ENCODE measurements around the gene NDUFA6. TPM values are rescaled to one million over a fixed set of nuclear protein-coding genes. Genes with fewer than 3 reads are reported as not detected.

NDUFA6 gene
- polyA plus RNA-seq, 2 of the 4 experiments (the other 2 are of a cell fraction): 79.1 to 99.0 TPM

GRCh38 chr22:42083119-42083518 lies 7.5 kb downstream of the NDUFA6 start (continued):
- TF ChIP-seq MYC (IDR thresholded peaks at IDR 0.05; ENCODE audit: borderline replicate concordance, low read length) (no peak), JUNB (IDR thresholded peaks at IDR 0.05) (no peak), TFCP2L1 (CRISPR knock-in tag; IDR thresholded peaks at IDR 0.05) (no peak), NFE2L2 (conservative IDR thresholded peaks at IDR 0.05; ENCODE audit: low read length) (no peak), TP53 (CRISPR knock-in tag; IDR thresholded peaks at IDR 0.05) (no peak)
- TF ChIP-seq, protein P1, sequence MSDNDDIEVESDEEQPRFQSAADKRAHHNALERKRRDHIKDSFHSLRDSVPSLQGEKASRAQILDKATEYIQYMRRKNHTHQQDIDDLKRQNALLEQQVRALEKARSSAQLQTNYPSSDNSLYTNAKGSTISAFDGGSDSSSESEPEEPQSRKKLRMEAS (IDR thresholded peaks at IDR 0.05): no peak
- TF ChIP-seq, protein P2, sequence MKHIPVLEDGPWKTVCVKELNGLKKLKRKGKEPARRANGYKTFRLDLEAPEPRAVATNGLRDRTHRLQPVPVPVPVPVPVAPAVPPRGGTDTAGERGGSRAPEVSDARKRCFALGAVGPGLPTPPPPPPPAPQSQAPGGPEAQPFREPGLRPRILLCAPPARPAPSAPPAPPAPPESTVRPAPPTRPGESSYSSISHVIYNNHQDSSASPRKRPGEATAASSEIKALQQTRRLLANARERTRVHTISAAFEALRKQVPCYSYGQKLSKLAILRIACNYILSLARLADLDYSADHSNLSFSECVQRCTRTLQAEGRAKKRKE (CRISPR knock-in tag; IDR thresholded peaks at IDR 0.05; ENCODE audit: low read depth): no peak
- TF ChIP-seq, protein P3, sequence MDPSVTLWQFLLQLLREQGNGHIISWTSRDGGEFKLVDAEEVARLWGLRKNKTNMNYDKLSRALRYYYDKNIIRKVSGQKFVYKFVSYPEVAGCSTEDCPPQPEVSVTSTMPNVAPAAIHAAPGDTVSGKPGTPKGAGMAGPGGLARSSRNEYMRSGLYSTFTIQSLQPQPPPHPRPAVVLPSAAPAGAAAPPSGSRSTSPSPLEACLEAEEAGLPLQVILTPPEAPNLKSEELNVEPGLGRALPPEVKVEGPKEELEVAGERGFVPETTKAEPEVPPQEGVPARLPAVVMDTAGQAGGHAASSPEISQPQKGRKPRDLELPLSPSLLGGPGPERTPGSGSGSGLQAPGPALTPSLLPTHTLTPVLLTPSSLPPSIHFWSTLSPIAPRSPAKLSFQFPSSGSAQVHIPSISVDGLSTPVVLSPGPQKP (IDR thresholded peaks at IDR 0.05; ENCODE audit: low read depth, low read length): no peak

DNA sequence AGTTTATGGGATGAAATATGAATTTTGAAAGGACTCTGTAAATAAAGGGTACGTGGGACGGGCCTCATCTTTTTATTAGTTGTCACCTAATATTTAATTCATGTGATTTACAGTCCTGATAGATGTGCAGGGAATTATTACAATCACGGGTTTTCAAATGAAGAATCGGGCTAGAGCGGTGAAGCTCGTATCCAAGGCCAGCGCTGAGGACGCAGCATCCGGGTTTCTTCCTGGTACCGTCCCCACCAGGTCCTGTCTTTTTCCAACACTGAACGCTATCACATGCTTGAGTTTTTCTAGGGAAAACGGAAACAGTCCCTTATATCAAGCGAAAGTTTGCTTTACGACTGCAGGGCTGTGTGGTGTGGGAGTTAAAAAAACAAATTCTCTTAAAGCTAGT lies 10.3 kb downstream of the NDUFA6 start:
- ChIA-PET CTCF (interaction anchor here (0.7 to 4.4 kb wide), 4 partner anchors 10 to 383 kb away, joined by 3 to 23 read pairs (median 4); partner anchors contain the start of gene NDUFA6), POLR2A (interaction anchor here (1.7 kb wide), 1 partner anchor 82 kb away, joined by 5 read pairs; the partner anchor contains the start of gene WBP2NL)
- Histone ChIP-seq H3K9me3 (peaks cover 6% of the 10 kb centered on the region; the same call in 1 of the 3 replicates), H3K4me2 (peak overlapping the region; percentile 74), H3K4me3 (peak overlapping the region; percentile 62), H3K4me1 (peaks cover 3% of the 10 kb centered on the region; the same call in 1 of the 3 replicates), H3K27ac (peak overlapping the region; percentile 85 to 92)
- peak in 1 of 2 experiments; percentile 5 for DNase-seq (ENCODE audit: low read depth in 1 of 2, low spot score in 1 of 2)
- no peak for TF ChIP-seq NR3C1 (IDR thresholded peaks at IDR 0.05)
- TF ChIP-seq JUN (IDR thresholded peaks at IDR 0.05): no peak
- no peak for TF ChIP-seq HES2 (IDR thresholded peaks at IDR 0.05)
- no peak for TF ChIP-seq CBX2 (IDR thresholded peaks at IDR 0.05; ENCODE audit: borderline replicate concordance, low read depth)
- no peak for TF ChIP-seq CBX8 (IDR thresholded peaks at IDR 0.05)
- no peak for TF ChIP-seq EHF (CRISPR knock-in tag; IDR thresholded peaks at IDR 0.05)
- no peak for TF ChIP-seq POLR2AphosphoS2 (conservative IDR thresholded peaks at IDR 0.05; ENCODE audit: low read length)
- TF ChIP-seq SMC3 (IDR thresholded peaks at IDR 0.05): no peak
- no peak for TF ChIP-seq GATA3 (IDR thresholded peaks at IDR 0.05; ENCODE audit: borderline replicate concordance)
- ATAC-seq: no peak
- 29% methylated on average over 14 of the region's 14 CpGs for WGBS (ENCODE audit: missing lambda C conversion rate)
- no peak for FAIRE-seq

DNA sequence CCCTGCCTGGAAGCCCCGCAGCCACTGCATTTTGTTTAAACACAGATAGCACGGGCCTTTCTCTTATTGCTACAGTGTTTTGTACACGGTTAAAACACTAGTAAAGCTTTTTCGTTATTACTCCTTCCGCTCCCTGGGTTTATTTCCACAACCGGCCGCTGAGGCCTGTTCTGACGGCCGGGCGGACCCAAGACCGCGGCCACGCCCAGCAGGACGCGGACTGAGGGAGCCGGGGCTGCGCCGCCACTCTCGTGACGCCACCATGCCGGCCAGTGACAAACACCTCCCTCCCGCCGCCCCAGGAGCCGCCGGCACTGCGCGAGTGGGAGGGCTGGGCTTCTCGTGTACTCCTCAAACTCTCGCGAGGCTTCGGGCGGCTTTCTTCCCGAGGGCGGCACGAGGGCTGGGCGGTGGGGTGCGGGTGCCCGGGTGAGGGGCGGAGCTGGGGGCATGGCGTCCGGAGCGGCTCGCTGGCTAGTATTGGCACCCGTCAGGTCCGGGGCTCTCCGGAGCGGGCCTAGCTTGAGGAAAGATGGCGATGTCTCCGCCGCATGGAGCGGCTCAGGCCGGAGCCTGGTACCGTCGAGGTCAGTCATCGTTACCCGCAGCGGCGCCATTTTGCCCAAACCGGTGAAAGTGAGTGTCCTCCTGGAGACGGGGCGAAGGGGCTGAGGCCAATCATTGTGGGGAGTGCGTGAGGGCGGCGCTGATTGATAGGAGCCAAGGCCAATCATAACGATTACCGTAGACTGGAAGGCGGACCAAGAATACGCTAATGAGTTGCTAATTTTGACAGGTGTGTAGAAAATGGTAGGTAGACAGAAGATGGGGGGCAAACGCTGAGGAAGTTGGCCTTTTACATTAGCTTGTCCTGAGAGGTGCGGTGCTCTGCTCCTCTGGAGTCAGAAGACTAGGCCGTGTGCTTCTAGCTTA lies 11.0 kb downstream of the NDUFA6 start, which contains the start of gene SMDT1:
Gene SMDT1 (plus strand): TSS at position 382 of the 933 bp plus-strand sequence. CDS start 69 bp downstream, at position 451.
- POLR2A ChIA-PET: interaction anchor here (0.6 to 1.7 kb wide), 7 partner anchors 9 to 365 kb away, joined by 3 to 18 read pairs (median 3); partner anchors contain the start of genes NAGA, NDUFA6 and WBP2NL
- Histone ChIP-seq H3K27ac (peak within 1 kb of the TSS; percentile 85 to 92), H3K4me2 (peak within 1 kb of the TSS; percentile 74), H3K4me3 (peak within 1 kb of the TSS; percentile 62), H3K9me3 (peaks cover 7% of the 10 kb centered on the region; the same call in 1 of the 3 replicates), H3K4me1 (peaks cover 3% of the 10 kb centered on the region; the same call in 1 of the 3 replicates)
- ATAC-seq (peak; percentile 94 to 96), DNase-seq (ENCODE audit: low read depth in 1 of 2, low spot score in 1 of 2) (peak; percentile 97), FAIRE-seq (no peak)
- CTCF ChIA-PET: interaction anchor here (0.6 to 4.4 kb wide), 5 partner anchors 11 to 383 kb away, joined by 3 to 23 read pairs (median 5); partner anchors contain the start of gene NDUFA6
- WGBS (ENCODE audit: missing lambda C conversion rate): 5% methylated on average over 22 of the region's 71 CpGs
- TF ChIP-seq RFX5 (IDR thresholded peaks at IDR 0.05): no peak; the same call in 1 of the 2 replicates
- TF ChIP-seq, protein P3 (IDR thresholded peaks at IDR 0.05; ENCODE audit: low read depth, low read length): no peak
- no peak for TF ChIP-seq EHMT2 (IDR thresholded peaks at IDR 0.05; ENCODE audit: low read depth)
- TF ChIP-seq CHD2 (IDR thresholded peaks at IDR 0.05; ENCODE audit: low read length, partially characterized antibody): peak; percentile 86
- TF ChIP-seq HOXB5 (CRISPR knock-in tag; IDR thresholded peaks at IDR 0.05): peak; percentile 96
- no peak for TF ChIP-seq ZFP36 (IDR thresholded peaks at IDR 0.05; ENCODE audit: borderline replicate concordance, partially characterized antibody)
- TF ChIP-seq ZSCAN20 (CRISPR knock-in tag; IDR thresholded peaks at IDR 0.05): 0 out of 2 replicates have a peak, but pooled peaks have one; percentile 46
- TF ChIP-seq BCL3 (IDR thresholded peaks at IDR 0.05): peak; percentile 58; the same call in 2 of the 3 replicates
- peak; percentile 52; the same call in 1 of the 2 replicates for TF ChIP-seq HMGXB4 (CRISPR knock-in tag; IDR thresholded peaks at IDR 0.05; ENCODE audit: borderline replicate concordance)
- TF ChIP-seq ZNF302 (CRISPR knock-in tag; IDR thresholded peaks at IDR 0.05): no peak
- TF ChIP-seq SREBF2 (IDR thresholded peaks at IDR 0.05): no peak

Measured in A549 (cell line).